Measurements from ENCODE around the gene ASB2.

The ASB2 gene

GRCh38 chr14:93889739-93890483 lies 86.5 kb downstream of the ASB2 start:
- peaks cover 16% of the 10 kb centered on the region for H3K27me3 ChIP-seq
- H3K4me1 ChIP-seq (ENCODE audit: control insufficient read depth in 1 of 2, insufficient read depth in 1 of 2, low read depth in 1 of 2, low read length in 1 of 2), result no peaks in the 10 kb centered on the region
- TF ChIP-seq, protein P1, sequence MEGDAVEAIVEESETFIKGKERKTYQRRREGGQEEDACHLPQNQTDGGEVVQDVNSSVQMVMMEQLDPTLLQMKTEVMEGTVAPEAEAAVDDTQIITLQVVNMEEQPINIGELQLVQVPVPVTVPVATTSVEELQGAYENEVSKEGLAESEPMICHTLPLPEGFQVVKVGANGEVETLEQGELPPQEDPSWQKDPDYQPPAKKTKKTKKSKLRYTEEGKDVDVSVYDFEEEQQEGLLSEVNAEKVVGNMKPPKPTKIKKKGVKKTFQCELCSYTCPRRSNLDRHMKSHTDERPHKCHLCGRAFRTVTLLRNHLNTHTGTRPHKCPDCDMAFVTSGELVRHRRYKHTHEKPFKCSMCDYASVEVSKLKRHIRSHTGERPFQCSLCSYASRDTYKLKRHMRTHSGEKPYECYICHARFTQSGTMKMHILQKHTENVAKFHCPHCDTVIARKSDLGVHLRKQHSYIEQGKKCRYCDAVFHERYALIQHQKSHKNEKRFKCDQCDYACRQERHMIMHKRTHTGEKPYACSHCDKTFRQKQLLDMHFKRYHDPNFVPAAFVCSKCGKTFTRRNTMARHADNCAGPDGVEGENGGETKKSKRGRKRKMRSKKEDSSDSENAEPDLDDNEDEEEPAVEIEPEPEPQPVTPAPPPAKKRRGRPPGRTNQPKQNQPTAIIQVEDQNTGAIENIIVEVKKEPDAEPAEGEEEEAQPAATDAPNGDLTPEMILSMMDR (IDR thresholded peaks at IDR 0.05), result no peak
- no peaks in the 10 kb centered on the region for H3K9me3 ChIP-seq
- no peak overlapping the region for H3K4me3 ChIP-seq (ENCODE audit: low read depth in 1 of 2, low read length in 1 of 2)
- H3K36me3 ChIP-seq, result no peaks in the 10 kb centered on the region
- H3K27ac ChIP-seq, result no peak overlapping the region

DNA sequence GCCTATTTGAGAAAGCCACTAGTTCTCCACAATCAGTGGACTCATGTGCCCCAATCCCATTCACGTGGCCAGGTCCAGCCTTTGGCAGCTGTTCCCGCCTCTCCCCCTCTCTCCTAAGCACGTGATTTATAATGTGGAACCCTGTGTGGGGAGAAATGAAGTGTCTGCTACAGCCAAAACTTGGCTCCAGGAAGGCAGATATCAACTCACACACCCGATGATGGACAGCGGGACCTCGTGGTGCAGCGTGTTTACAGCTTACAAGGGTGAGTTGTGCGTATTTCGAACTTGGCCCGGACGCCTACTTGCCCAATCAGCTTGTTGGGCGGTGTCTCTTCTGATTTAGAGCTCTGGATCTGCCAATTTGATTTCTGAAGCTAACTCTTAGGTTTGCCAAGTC lies 87.4 kb downstream of the ASB2 start:
- Histone ChIP-seq H3K4me3 (ENCODE audit: low read depth in 1 of 2, low read length in 1 of 2) (no peak overlapping the region), H3K4me1 (ENCODE audit: control insufficient read depth in 1 of 2, insufficient read depth in 1 of 2, low read depth in 1 of 2, low read length in 1 of 2) (no peaks in the 10 kb centered on the region), H3K27ac (no peak overlapping the region), H3K27me3 (peaks cover 19% of the 10 kb centered on the region), H3K36me3 (no peaks in the 10 kb centered on the region), H3K9me3 (no peaks in the 10 kb centered on the region)
- TF ChIP-seq, protein P1 (IDR thresholded peaks at IDR 0.05), result no peak

- TF ChIP-seq, protein P1 (IDR thresholded peaks at IDR 0.05), result no peak
- H3K4me1 ChIP-seq (ENCODE audit: control insufficient read depth in 1 of 2, insufficient read depth in 1 of 2, low read depth in 1 of 2, low read length in 1 of 2), result no peaks in the 10 kb centered on the region
- H3K27ac ChIP-seq, result no peak overlapping the region
- no peak overlapping the region for H3K4me3 ChIP-seq (ENCODE audit: low read depth in 1 of 2, low read length in 1 of 2)
- no peaks in the 10 kb centered on the region for H3K9me3 ChIP-seq
- peaks cover 8% of the 10 kb centered on the region for H3K27me3 ChIP-seq
- no peaks in the 10 kb centered on the region for H3K36me3 ChIP-seq
Measured at GRCh38 chr14:93884950-93885349, 91.4 kb downstream of the ASB2 start.

Data from neutrophil (primary cell).